Epithelial cell of proximal tubule (primary cell): ENCODE data around the gene ANXA8. TPM values are rescaled to one million over a fixed set of nuclear protein-coding genes. Genes with fewer than 3 reads are reported as not detected.
"Not testable (repeated sequence)": the region's sequence is repeated elsewhere in the genome, so short reads cannot be mapped to it uniquely, and the experiment has no call there.

Source experiments
- DNase-seq: peaks from one replicate; pipeline ENCODE4 v3.0.0-alpha.2; 2011; ENCODE audit warnings: low read depth
- H3K4me3 ChIP-seq: 2 replicates; pipeline ENCODE4 v1.5.1; 2011; ENCODE audit warnings: low read depth, mild to moderate bottlenecking, low read length
- total RNA-seq: library from RNA; depleted of rRNA; stranded (reverse); fragments of >200 nt; gene quantifications from 2 replicates; pipeline ENCODE4 v1.2.3, GENCODE V29; 2015

The ANXA8 gene
- 1.4 and 6.0 TPM in 2 replicates for total RNA-seq

GRCh38 chr10:47483923-47484322 lies at the start of gene ANXA8:
TSS of gene ANXA8 (minus strand) at chr10:47484115. CDS start at chr10:47483933, 182 bp downstream.
- not testable (repeated sequence) for H3K4me3 ChIP-seq, DNase-seq

- H3K4me3 ChIP-seq, DNase-seq: not testable (repeated sequence)
Observed at GRCh38 chr10:47523475-47523874, 39.6 kb upstream of the ANXA8 start, which contains the start of gene AGAP9. TSS of gene AGAP9 (minus strand) at chr10:47523638. CDS start at chr10:47523526, 112 bp downstream.

- not testable (repeated sequence) for H3K4me3 ChIP-seq, DNase-seq
Observed at GRCh38 chr10:47502313-47502712, 18.4 kb upstream of the ANXA8 start.

- not testable (repeated sequence) for H3K4me3 ChIP-seq, DNase-seq
Observed at GRCh38 chr10:47494226-47494625, 10.3 kb upstream of the ANXA8 start.

- not testable (repeated sequence) for H3K4me3 ChIP-seq, DNase-seq
Observed at GRCh38 chr10:47491600-47491999, 7.7 kb upstream of the ANXA8 start, which contains the start of gene FAM25G. TSS of gene FAM25G (minus strand) at chr10:47491700. CDS start at chr10:47491674, 26 bp downstream.

GRCh38 chr10:47489630-47490029 lies 5.7 kb upstream of the ANXA8 start:
- H3K4me3 ChIP-seq = not testable (repeated sequence)

GRCh38 chr10:47485943-47486342 lies 2.0 kb upstream of the ANXA8 start:
- H3K4me3 ChIP-seq, DNase-seq: not testable (repeated sequence)

More at GRCh38 chr10:47489630-47490029, 5.7 kb upstream of the ANXA8 start:
- DNase-seq = not testable (repeated sequence)

GRCh38 chr10:47484786-47485185 lies 871 bp upstream of the ANXA8 start:
- not testable (repeated sequence) for H3K4me3 ChIP-seq, DNase-seq

GRCh38 chr10:47482367-47482766 lies 1.5 kb downstream of the ANXA8 start:
- not testable (repeated sequence) for H3K4me3 ChIP-seq, DNase-seq

- not testable (repeated sequence) for DNase-seq, H3K4me3 ChIP-seq
Observed at GRCh38 chr10:47481768-47482181, 2.1 kb downstream of the ANXA8 start.

- H3K4me3 ChIP-seq, DNase-seq: not testable (repeated sequence)
Observed at GRCh38 chr10:47481182-47481766, 2.6 kb downstream of the ANXA8 start.

GRCh38 chr10:47480133-47480532 lies 3.8 kb downstream of the ANXA8 start:
- H3K4me3 ChIP-seq, DNase-seq: not testable (repeated sequence)

- H3K4me3 ChIP-seq, DNase-seq: not testable (repeated sequence)
Observed at GRCh38 chr10:47478114-47478513, 5.8 kb downstream of the ANXA8 start.

GRCh38 chr10:47477078-47477477 lies 6.8 kb downstream of the ANXA8 start:
- DNase-seq, H3K4me3 ChIP-seq: not testable (repeated sequence)

- DNase-seq = not testable (repeated sequence)
Observed at GRCh38 chr10:47475101-47475500, 8.8 kb downstream of the ANXA8 start.

GRCh38 chr10:47473516-47473915 lies 10.4 kb downstream of the ANXA8 start:
- DNase-seq, H3K4me3 ChIP-seq: not testable (repeated sequence)

More at GRCh38 chr10:47475101-47475500, 8.8 kb downstream of the ANXA8 start:
- not testable (repeated sequence) for H3K4me3 ChIP-seq

- H3K4me3 ChIP-seq, DNase-seq: not testable (repeated sequence)
Observed at GRCh38 chr10:47472647-47473046, 11.3 kb downstream of the ANXA8 start.

GRCh38 chr10:47472072-47472471 lies 11.8 kb downstream of the ANXA8 start:
- H3K4me3 ChIP-seq, DNase-seq: not testable (repeated sequence)

- not testable (repeated sequence) for DNase-seq, H3K4me3 ChIP-seq
Observed at GRCh38 chr10:47468731-47469528, 15.0 kb downstream of the ANXA8 start.

- H3K4me3 ChIP-seq, DNase-seq: not testable (repeated sequence)
Observed at GRCh38 chr10:47467957-47468356, 16.0 kb downstream of the ANXA8 start.
